ENCODE measurements around the gene STPG3. TPM values are rescaled to one million over a fixed set of nuclear protein-coding genes. Genes with fewer than 3 reads are reported as not detected.

Gene STPG3
- total and polyA plus RNA-seq, 3 donors from 2014 or later, result 14.6 to 58.9 (median 34.1) TPM

DNA sequence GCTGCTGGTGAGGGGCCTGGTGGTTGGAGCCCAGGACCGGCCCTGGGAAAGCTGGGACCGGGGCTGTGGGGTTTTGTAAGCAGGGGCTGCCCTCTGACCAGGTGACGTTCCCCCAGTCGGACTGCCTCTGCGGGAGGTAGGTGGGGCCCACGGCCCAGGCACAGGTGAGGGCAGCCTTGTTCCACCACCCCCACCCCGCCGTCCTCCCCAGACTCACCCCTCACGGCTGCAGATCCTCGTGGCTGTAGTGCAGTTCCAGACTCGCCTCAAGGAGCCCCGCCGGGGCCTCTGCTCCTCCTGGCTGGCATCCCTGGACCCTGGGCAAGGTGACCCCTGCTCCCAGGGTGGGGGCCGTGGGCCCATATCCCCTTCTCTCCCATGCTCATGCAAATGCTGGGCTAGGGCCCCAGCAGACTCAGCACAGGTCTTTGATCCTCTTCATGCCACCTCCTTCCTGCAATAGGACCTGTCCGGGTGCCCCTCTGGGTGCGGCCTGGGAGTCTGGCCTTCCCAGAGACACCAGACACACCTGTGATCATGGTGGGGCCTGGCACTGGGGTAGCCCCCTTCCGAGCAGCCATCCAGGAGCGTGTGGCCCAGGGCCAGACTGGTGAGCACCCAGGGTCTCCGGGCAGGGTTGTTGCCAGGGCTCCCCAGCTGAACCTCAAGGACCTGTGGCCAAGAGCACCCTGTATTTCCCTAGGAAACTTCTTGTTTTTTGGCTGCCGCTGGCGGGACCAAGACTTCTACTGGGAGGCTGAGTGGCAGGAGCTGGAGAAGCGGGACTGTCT is 35.7 kb upstream of the STPG3 start:
- Histone ChIP-seq H3K27ac (no peak overlapping the region), H3K9me3 (no peaks in the 10 kb centered on the region), H3K27me3 (no peaks in the 10 kb centered on the region), H3K36me3 (ENCODE audit: low read depth, missing control alignments) (no peaks in the 10 kb centered on the region), H3K4me1 (peaks cover 14% of the 10 kb centered on the region), H3K4me3 (no peak overlapping the region)
- DNase-seq, result no peak
- intact Hi-C loops (cut with DNase I; ENCODE audit: low total_unique reads), result no loop called here
- TF ChIP-seq, protein P1, sequence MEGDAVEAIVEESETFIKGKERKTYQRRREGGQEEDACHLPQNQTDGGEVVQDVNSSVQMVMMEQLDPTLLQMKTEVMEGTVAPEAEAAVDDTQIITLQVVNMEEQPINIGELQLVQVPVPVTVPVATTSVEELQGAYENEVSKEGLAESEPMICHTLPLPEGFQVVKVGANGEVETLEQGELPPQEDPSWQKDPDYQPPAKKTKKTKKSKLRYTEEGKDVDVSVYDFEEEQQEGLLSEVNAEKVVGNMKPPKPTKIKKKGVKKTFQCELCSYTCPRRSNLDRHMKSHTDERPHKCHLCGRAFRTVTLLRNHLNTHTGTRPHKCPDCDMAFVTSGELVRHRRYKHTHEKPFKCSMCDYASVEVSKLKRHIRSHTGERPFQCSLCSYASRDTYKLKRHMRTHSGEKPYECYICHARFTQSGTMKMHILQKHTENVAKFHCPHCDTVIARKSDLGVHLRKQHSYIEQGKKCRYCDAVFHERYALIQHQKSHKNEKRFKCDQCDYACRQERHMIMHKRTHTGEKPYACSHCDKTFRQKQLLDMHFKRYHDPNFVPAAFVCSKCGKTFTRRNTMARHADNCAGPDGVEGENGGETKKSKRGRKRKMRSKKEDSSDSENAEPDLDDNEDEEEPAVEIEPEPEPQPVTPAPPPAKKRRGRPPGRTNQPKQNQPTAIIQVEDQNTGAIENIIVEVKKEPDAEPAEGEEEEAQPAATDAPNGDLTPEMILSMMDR (IDR thresholded peaks at IDR 0.05), result no peak
- TF ChIP-seq POLR2A (IDR thresholded peaks at IDR 0.05), result no peak
- WGBS, 2 donors, result 92 to 95% methylated on average over 11 to 20 of the region's 22 CpGs

DNA sequence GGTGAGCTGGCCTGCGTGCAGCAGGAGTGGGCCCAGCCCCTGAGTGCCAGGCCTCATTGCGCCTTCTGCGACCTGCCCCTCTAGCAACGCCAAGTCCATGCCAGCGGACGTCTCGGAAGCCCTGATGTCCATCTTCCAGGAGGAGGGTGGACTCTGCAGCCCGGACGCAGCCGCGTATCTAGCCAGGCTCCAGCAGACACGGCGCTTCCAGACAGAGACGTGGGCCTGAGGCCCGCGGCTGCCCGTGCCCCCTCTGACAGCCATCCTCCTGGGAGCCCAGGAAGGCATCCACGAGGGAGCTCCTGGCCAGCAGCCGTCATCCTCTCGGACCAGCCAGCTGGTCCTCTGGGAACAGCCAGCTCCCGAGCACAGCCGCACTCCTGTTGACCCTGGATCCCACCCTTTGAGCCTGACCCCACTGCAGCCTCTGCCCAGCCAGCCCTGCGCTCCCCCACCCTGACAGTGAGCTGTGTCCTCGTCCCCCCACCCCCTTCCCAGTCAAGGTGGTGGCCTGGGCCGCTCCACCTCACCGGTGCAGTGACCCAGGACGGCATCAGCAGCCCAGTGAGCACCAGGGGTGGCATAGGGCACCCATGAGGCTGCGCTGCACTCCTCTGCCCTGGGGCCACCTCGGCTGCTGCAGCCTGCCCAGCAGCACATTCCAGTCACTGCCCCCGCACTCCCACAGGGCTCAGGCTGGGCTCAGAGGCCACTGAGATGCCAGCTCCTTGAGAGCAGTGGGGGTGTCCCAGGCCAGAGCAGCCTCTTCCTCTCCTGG is 34.7 kb upstream of the STPG3 start:
- Histone ChIP-seq H3K4me1 (peaks cover 16% of the 10 kb centered on the region), H3K27me3 (no peaks in the 10 kb centered on the region), H3K4me3 (no peak overlapping the region), H3K27ac (no peak overlapping the region), H3K9me3 (no peaks in the 10 kb centered on the region), H3K36me3 (ENCODE audit: low read depth, missing control alignments) (no peaks in the 10 kb centered on the region)
- WGBS, 2 donors, result 68 to 90% methylated on average over 2 to 30 of the region's 30 CpGs
- peak; percentile 87 for DNase-seq
- TF ChIP-seq, protein P1 (IDR thresholded peaks at IDR 0.05), result no peak
- no peak for TF ChIP-seq POLR2A (IDR thresholded peaks at IDR 0.05)
- intact Hi-C loops (cut with DNase I; ENCODE audit: low total_unique reads), result no loop called here

- no peak for TF ChIP-seq POLR2A (IDR thresholded peaks at IDR 0.05)
- TF ChIP-seq, protein P1 (IDR thresholded peaks at IDR 0.05), result no peak
- Histone ChIP-seq H3K4me1 (peaks cover 21% of the 10 kb centered on the region), H3K9me3 (no peaks in the 10 kb centered on the region), H3K27ac (peak overlapping the region in 1 of 2 donors; percentile 50), H3K4me3 (peak overlapping the region; percentile 15 to 54), H3K27me3 (no peaks in the 10 kb centered on the region), H3K36me3 (ENCODE audit: low read depth, missing control alignments) (no peaks in the 10 kb centered on the region)
- intact Hi-C loops (cut with DNase I; ENCODE audit: low total_unique reads), result no loop called here
- 40 to 51% methylated on average over 14 to 36 of the region's 36 CpGs for WGBS, 2 donors
- DNase-seq, result peak; percentile 91
These were observed 33.5 kb upstream of the STPG3 start for GRCh38 chr9:137217276-137218211.

DNA sequence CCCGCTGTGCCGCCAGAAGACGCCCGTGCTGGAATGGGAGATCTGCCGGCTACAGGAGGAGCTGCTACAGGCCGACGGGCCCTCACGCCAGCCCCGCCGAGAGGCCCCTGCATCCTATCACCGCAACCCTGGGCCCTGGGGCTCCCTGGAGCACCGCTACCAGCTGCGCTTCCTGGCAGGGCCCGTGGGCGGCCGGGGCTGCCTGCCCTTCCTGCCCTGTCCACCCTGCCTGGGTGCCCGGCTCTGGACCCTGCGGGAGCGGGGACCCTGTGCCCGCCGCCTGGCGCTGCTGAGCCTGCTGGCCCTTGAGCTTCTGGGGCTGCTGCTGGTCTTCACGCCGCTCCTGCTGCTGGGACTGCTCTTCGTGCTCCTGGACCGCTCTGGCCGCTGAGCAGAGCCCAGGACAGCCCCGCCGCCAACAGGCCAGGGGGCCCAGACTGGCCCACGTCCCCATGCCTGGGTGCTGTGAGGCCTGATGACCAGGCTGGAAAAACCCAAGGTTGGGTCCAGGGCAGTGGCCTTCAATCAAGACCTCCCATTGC is 32.8 kb upstream of the STPG3 start:
- Histone ChIP-seq H3K27ac (no peak overlapping the region), H3K36me3 (ENCODE audit: low read depth, missing control alignments) (no peaks in the 10 kb centered on the region), H3K4me3 (peak overlapping the region in 1 of 2 donors; percentile 54), H3K9me3 (no peaks in the 10 kb centered on the region), H3K27me3 (no peaks in the 10 kb centered on the region), H3K4me1 (peaks cover 28% of the 10 kb centered on the region)
- DNase-seq, result no peak
- WGBS, 2 donors, result 66 to 72% methylated on average over 13 to 30 of the region's 30 CpGs
- TF ChIP-seq POLR2A (IDR thresholded peaks at IDR 0.05), result no peak
- TF ChIP-seq, protein P1 (IDR thresholded peaks at IDR 0.05), result no peak
- intact Hi-C loops (cut with DNase I; ENCODE audit: low total_unique reads), result no loop called here
